Astrocyte (in vitro differentiated cells and primary cell): Measurements from ENCODE around the gene CLEC20A.

Experiments
- EZH2 ChIP-seq: IDR thresholded peaks from 2 replicates; pipeline ENCODE4 v1.6.1; 2012; ENCODE audit warnings: mild to moderate bottlenecking, low read length, inconsistent platforms; ENCODE audit not compliant: insufficient read depth
- TF ChIP-seq, protein P1 (sequence below): IDR thresholded peaks from 2 replicates; pipeline ENCODE4 v1.5.1; 2011; ENCODE audit warnings: low read depth, mild to moderate bottlenecking, inconsistent platforms, low read length, moderate library complexity; ENCODE audit not compliant: insufficient read depth

GRCh38 chr1:178537382-178538090 lies 40.8 kb upstream of the CLEC20A start:
- TF ChIP-seq, protein P1, sequence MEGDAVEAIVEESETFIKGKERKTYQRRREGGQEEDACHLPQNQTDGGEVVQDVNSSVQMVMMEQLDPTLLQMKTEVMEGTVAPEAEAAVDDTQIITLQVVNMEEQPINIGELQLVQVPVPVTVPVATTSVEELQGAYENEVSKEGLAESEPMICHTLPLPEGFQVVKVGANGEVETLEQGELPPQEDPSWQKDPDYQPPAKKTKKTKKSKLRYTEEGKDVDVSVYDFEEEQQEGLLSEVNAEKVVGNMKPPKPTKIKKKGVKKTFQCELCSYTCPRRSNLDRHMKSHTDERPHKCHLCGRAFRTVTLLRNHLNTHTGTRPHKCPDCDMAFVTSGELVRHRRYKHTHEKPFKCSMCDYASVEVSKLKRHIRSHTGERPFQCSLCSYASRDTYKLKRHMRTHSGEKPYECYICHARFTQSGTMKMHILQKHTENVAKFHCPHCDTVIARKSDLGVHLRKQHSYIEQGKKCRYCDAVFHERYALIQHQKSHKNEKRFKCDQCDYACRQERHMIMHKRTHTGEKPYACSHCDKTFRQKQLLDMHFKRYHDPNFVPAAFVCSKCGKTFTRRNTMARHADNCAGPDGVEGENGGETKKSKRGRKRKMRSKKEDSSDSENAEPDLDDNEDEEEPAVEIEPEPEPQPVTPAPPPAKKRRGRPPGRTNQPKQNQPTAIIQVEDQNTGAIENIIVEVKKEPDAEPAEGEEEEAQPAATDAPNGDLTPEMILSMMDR = no peak
- TF ChIP-seq EZH2 = no peak
